Smooth muscle cell (in vitro differentiated cells): ENCODE data around the gene IFNA7. TPM values are rescaled to one million over a fixed set of nuclear protein-coding genes. Genes with fewer than 3 reads are reported as not detected.
"Not testable (repeated sequence)": the region's sequence is repeated elsewhere in the genome, so short reads cannot be mapped to it uniquely, and the experiment has no call there.

Source experiments
- DNase-seq: peaks from one replicate; lab custom pipeline; 2025; ENCODE audit not compliant: unreplicated experiment; lab: John Stamatoyannopoulos, UW
- H2AFZ ChIP-seq: fragments of 200-600 bp; sonication (generic); 2 replicates; pipeline ENCODE4 v1.6.0; 2016; ENCODE audit warnings: antibody characterized with exemption, low read depth, mild to moderate bottlenecking
- H3F3A ChIP-seq: fragments of 200-600 bp; sonication (generic); 2 replicates; pipeline ENCODE4 v1.6.0; 2017; ENCODE audit warnings: antibody characterized with exemption, low read depth
- H3K27ac ChIP-seq: fragments of 200-600 bp; sonication (generic); 2 replicates; pipeline ENCODE4 v1.5.1; 2016; ENCODE audit warnings: low read depth, mild to moderate bottlenecking
- H3K27me3 ChIP-seq: fragments of 200-600 bp; sonication (generic); 2 replicates; pipeline ENCODE4 v1.6.1; 2016; ENCODE audit warnings: low read depth, mild to moderate bottlenecking
- H3K36me3 ChIP-seq: fragments of 200-600 bp; sonication (generic); 2 replicates; pipeline ENCODE4 v1.5.1; 2016; ENCODE audit warnings: low read depth
- H3K4me1 ChIP-seq: fragments of 200-600 bp; sonication (generic); 2 replicates; pipeline ENCODE4 v1.5.1; 2016; ENCODE audit warnings: low read depth
- H3K4me2 ChIP-seq: fragments of 200-600 bp; sonication (generic); 2 replicates; pipeline ENCODE4 v1.6.0; 2016; ENCODE audit warnings: mild to moderate bottlenecking
- H3K4me3 ChIP-seq: fragments of 200-600 bp; sonication (generic); 2 replicates; pipeline ENCODE4 v1.5.1; 2016; ENCODE audit warnings: mild to moderate bottlenecking
- H3K79me2 ChIP-seq: fragments of 200-600 bp; sonication (generic); 2 replicates; pipeline ENCODE4 v1.6.0; 2016; ENCODE audit warnings: low read depth, mild to moderate bottlenecking
- H3K9ac ChIP-seq: fragments of 200-600 bp; sonication (generic); 2 replicates; pipeline ENCODE4 v1.6.0; 2016; ENCODE audit warnings: low read depth
- H3K9me3 ChIP-seq: fragments of 200-600 bp; sonication (generic); replicated peaks from 2 replicates; pipeline ENCODE4 v1.5.1; 2016; ENCODE audit warnings: low read depth
- H4K20me1 ChIP-seq: fragments of 200-600 bp; sonication (generic); 2 replicates; pipeline ENCODE4 v1.6.0; 2016; ENCODE audit warnings: low read depth
- CTCF ChIP-seq: fragments of 200-600 bp; sonication (generic); IDR thresholded peaks from 2 replicates; pipeline ENCODE4 v1.5.1; 2017; ENCODE audit warnings: borderline replicate concordance, mild to moderate bottlenecking, antibody characterized with exemption; ENCODE audit not compliant: insufficient read depth, poor library complexity, severe bottlenecking
- WGBS: methylation state at CpG from one replicate; pipeline ENCODE4 v1.1.7; 2016; ENCODE audit warnings: low lambda C conversion rate; 5-methylcytosine and 5-hydroxymethylcytosine counted together
- polyA plus RNA-seq: library from polyadenylated mRNA; unstranded; fragments of >200 nt; fragmentation: Nextera tagmentation; extraction: Ambion mirVana; gene quantifications from 2 replicates; pipeline ENCODE4 v1.2.1, GENCODE V29; 2016
- total RNA-seq: library from RNA; depleted of rRNA; stranded (reverse); fragments of >200 nt; gene quantifications from 2 replicates; pipeline ENCODE4 v1.2.3, GENCODE V29; 2014

IFNA7 gene
- total and polyA plus RNA-seq, 2 experiments from 2014 or later = not detected

GRCh38 chr9:21210311-21210710 lies 8.3 kb upstream of the IFNA7 start:
- H3K27me3 ChIP-seq = no peaks in the 10 kb centered on the region
- no peak overlapping the region for H3K4me3 ChIP-seq
- WGBS = 96% methylated on average over 7 of the region's 7 CpGs
- DNase-seq = no peak
- no peak overlapping the region for H2AFZ ChIP-seq
- no peaks in the 10 kb centered on the region for H3K79me2 ChIP-seq
- H3K4me1 ChIP-seq = no peaks in the 10 kb centered on the region
- no peaks in the 10 kb centered on the region for H3F3A ChIP-seq
- no peak overlapping the region for H3K27ac ChIP-seq
- H4K20me1 ChIP-seq = no peaks in the 10 kb centered on the region
- no peak overlapping the region for H3K9ac ChIP-seq
- H3K4me2 ChIP-seq = no peak overlapping the region
- no peak for TF ChIP-seq CTCF
- H3K9me3 ChIP-seq = no peaks in the 10 kb centered on the region
- H3K36me3 ChIP-seq = no peaks in the 10 kb centered on the region

DNA sequence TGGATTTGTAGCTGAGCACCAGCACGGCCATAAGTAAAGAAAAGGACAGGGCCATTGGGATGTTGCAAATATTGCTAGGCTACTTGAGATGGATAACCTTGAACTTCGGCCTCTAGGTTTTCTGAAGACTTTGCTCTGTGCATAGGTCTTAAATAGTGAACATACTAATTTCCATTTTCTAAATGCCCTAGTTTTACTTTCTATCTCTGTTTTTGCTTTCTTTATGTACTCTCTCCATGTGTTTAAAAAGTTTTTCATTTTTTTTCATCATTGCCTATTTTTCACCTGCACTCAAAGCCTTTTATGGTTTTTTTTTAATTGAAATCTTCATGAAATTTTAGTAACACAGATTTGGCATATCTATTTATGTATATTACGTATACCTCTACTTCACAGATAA lies 5.0 kb upstream of the IFNA7 start, which contains the start of gene IFNA10:
Gene IFNA10 (minus strand): TSS at position 101 of the 400 bp plus-strand sequence. CDS start 46 bp downstream, at position 55.
- not testable (repeated sequence) for DNase-seq, H3K9ac ChIP-seq, H3K27ac ChIP-seq, H3F3A ChIP-seq, H3K4me3 ChIP-seq, H3K27me3 ChIP-seq, H3K4me2 ChIP-seq, H2AFZ ChIP-seq, H3K9me3 ChIP-seq, H3K79me2 ChIP-seq, H3K4me1 ChIP-seq, H3K36me3 ChIP-seq, H4K20me1 ChIP-seq
- 88% methylated on average over 3 of the region's 3 CpGs for WGBS

GRCh38 chr9:21205204-21205603 lies 3.2 kb upstream of the IFNA7 start:
- Histone ChIP-seq H3K4me2 (no peak overlapping the region), H3K4me1 (no peaks in the 10 kb centered on the region), H3K79me2 (no peaks in the 10 kb centered on the region), H2AFZ (no peak overlapping the region), H3K9me3 (no peaks in the 10 kb centered on the region), H3K9ac (no peak overlapping the region), H3K27me3 (peaks cover 8% of the 10 kb centered on the region), H3F3A (no peaks in the 10 kb centered on the region), H3K36me3 (no peaks in the 10 kb centered on the region), H3K27ac (no peak overlapping the region), H4K20me1 (no peaks in the 10 kb centered on the region), H3K4me3 (no peak overlapping the region)
- no peak for DNase-seq
- TF ChIP-seq CTCF = no peak

DNA sequence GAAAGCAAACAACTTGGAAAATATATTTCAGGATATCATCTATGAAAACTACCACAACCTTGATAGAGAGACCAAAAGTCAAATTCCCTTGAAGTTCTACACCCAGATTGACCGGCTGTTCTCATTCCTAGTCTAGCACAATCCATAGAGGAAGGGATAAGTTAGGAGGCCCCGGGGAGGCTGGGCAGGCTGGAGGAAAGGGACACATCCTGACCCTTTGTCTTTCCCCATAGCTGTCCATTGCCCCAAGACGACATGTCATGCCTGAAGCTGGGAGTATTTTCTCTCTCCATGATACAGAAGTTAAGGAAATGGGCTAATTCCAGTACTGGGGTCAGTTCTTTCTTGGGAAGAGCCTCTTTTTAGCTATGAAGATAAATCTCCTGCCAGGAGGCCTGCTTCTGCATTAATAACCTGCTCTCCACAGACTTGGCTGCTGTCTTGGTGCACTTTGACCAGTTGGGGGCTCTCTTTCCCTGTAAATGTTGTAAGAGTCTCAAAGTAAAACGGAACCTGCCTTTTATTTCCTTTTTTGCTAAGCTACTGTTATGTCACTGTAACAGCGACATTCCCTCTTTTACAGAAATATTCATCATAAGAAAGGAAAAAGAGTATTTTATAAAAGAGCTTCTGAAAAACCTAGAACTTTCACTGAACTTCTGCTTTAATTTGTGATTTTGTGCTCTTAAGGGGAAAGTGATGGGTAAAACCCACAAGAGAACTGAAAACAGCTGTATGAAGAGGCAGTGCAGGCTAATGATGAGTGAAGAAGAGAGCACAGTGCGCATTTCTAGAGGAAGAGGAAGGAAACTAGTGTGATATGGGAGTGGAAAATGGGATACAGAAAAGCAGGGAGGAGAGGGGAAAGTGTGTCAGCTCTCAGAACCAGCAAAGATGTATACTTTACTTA lies 6.9 kb downstream of the IFNA7 start:
- not testable (repeated sequence) for H3K36me3 ChIP-seq

DNA sequence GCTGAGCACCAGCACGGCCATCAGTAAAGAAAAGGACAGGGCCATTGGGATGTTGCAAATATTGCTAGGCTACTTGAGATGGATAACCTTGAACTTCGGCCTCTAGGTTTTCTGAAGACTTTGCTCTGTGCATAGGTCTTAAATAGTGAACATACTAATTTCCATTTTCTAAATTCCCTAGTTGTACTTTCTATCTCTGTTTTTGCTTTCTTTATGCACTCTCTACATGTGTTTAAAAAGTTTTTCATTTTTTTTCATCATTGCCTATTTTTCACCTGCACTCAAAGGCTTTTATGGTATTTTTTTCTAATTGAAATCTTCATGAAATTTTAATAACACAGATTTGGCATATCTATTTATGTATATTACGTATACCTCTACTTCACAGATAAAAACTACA lies 14.5 kb downstream of the IFNA7 start, which contains the start of gene IFNA4:
Gene IFNA4 (minus strand): TSS at position 101 of the 400 bp plus-strand sequence. CDS start 56 bp downstream, at position 45.
- not testable (repeated sequence) for H3K9me3 ChIP-seq, H4K20me1 ChIP-seq, H3K36me3 ChIP-seq, H3K27ac ChIP-seq, H3K27me3 ChIP-seq, H3K4me2 ChIP-seq, DNase-seq, H3K79me2 ChIP-seq, H3F3A ChIP-seq, H3K9ac ChIP-seq, H3K4me1 ChIP-seq, H3K4me3 ChIP-seq, H2AFZ ChIP-seq
- WGBS = 88% methylated on average over 3 of the region's 3 CpGs

More for the DNA sequence above, 6.9 kb downstream of the IFNA7 start:
- not testable (repeated sequence) for H3K79me2 ChIP-seq, DNase-seq, H3K27ac ChIP-seq, H3K4me1 ChIP-seq, H3K9ac ChIP-seq, H3F3A ChIP-seq, H4K20me1 ChIP-seq, H3K27me3 ChIP-seq, H3K9me3 ChIP-seq
- H3K4me3 ChIP-seq = peak overlapping the region; percentile 15
- WGBS = 42% methylated on average over 6 of the region's 6 CpGs
- H3K4me2 ChIP-seq = peak overlapping the region; percentile 60
- H2AFZ ChIP-seq = peak overlapping the region; percentile 6
- TF ChIP-seq CTCF = peak; percentile 57
